SK-N-SH (cell line): ENCODE results near the gene ATP13A4. TPM values are rescaled to one million over a fixed set of nuclear protein-coding genes. Genes with fewer than 3 reads are reported as not detected.

ENCODE experiments used
- CTCF ChIA-PET: fragments of 300-600, 350-600 bp; formaldehyde crosslinking; extraction: SDS; loops from one replicate; lab custom pipeline; 2021; lab: Yijun Ruan, JAX
- POLR2A ChIA-PET: fragments of 350-600 bp; sonication (Branson Sonifier 250); formaldehyde crosslinking; extraction: SDS; loops from one replicate; lab custom pipeline; 2020; ENCODE audit warnings: antibody characterized with exemption, inconsistent platforms; lab: Yijun Ruan, JAX
- DNase-seq: peaks from one replicate; pipeline ENCODE4 v3.0.0; 2012
- H2AFZ ChIP-seq: fragments of 200-600 bp; sonication (generic); 2 replicates; pipeline ENCODE4 v1.8.1; 2016; ENCODE audit warnings: antibody characterized with exemption, mild to moderate bottlenecking, low read depth
- H3F3A ChIP-seq: fragments of 200-600 bp; sonication (generic); replicated peaks from 2 replicates; pipeline ENCODE3; 2016; ENCODE audit warnings: antibody characterized with exemption, mild to moderate bottlenecking; ENCODE audit not compliant: insufficient read depth
- H3K27ac ChIP-seq, 2 experiments: fragments of 200-500 bp in 1 of 2; fragments of 200-600 bp in 1 of 2; sonication (Bioruptor generic) in 1 of 2; sonication (generic), shearing (Covaris generic) in 1 of 2; 2 replicates each; pipeline versions ENCODE4 v1.5.1 to v1.6.1; 2014 to 2016; ENCODE audit warnings: low read depth in 2 of 2, inconsistent platforms in 1 of 2, low read length in 1 of 2, mild to moderate bottlenecking in 1 of 2, mixed read lengths in 1 of 2
- H3K27me3 ChIP-seq: fragments of 200-600 bp; sonication (generic), shearing (Covaris generic); 2 replicates; pipeline ENCODE4 v1.6.1; 2016; ENCODE audit warnings: mixed run types; ENCODE audit not compliant: insufficient read depth
- H3K36me3 ChIP-seq, 2 experiments: fragments of 200-500 bp in 1 of 2; fragments of 200-600 bp in 1 of 2; sonication (Bioruptor generic) in 1 of 2; sonication (generic) in 1 of 2; replicated peaks in 1 of 2; 2 replicates each; pipeline versions ENCODE3 to v1.5.1; 2014 to 2016; ENCODE audit warnings: low read length in 1 of 2, mild to moderate bottlenecking in 1 of 2; ENCODE audit not compliant: insufficient read depth in 2 of 2, control insufficient read depth in 1 of 2
- H3K4me1 ChIP-seq, 2 experiments: fragments of 200-500 bp in 1 of 2; fragments of 200-600 bp in 1 of 2; sonication (Bioruptor generic) in 1 of 2; sonication (generic), shearing (Covaris generic) in 1 of 2; 2 replicates each; pipeline versions ENCODE4 v1.5.1 to v1.6.1; 2014 to 2016; ENCODE audit warnings: low read depth in 1 of 2, low read length in 1 of 2, mixed run types in 1 of 2; ENCODE audit not compliant: insufficient read depth in 2 of 2, control insufficient read depth in 1 of 2
- H3K4me2 ChIP-seq: fragments of 200-600 bp; sonication (generic), shearing (Covaris generic); 2 replicates; pipeline ENCODE4 v1.6.1; 2017; ENCODE audit warnings: mixed run types
- H3K4me3 ChIP-seq, 2 experiments: fragments of 200-500 bp in 1 of 2; fragments of 200-600 bp in 1 of 2; sonication (Bioruptor generic) in 1 of 2; sonication (generic), shearing (Covaris generic) in 1 of 2; 2 replicates each; pipeline versions ENCODE4 v1.5.1 to v1.8.1; 2014 to 2016; ENCODE audit warnings: low read depth in 2 of 2, inconsistent platforms in 1 of 2, low read length in 1 of 2, mild to moderate bottlenecking in 1 of 2, mixed read lengths in 1 of 2, moderate library complexity in 1 of 2
- H3K79me2 ChIP-seq: fragments of 200-600 bp; sonication (generic); 2 replicates; pipeline ENCODE4 v1.8.1; 2017; ENCODE audit warnings: mild to moderate bottlenecking; ENCODE audit not compliant: insufficient read depth
- H3K9ac ChIP-seq: fragments of 200-600 bp; sonication (generic); 2 replicates; pipeline ENCODE4 v1.6.1; 2017; ENCODE audit warnings: mixed run types
- H3K9me2 ChIP-seq: fragments of 200-600 bp; sonication (generic); 2 replicates; pipeline ENCODE4 v1.6.1; 2017; ENCODE audit warnings: mixed run types
- H3K9me3 ChIP-seq: fragments of 200-600 bp; sonication (generic); 2 replicates; pipeline ENCODE4 v1.6.1; 2017; ENCODE audit warnings: mixed run types, mild to moderate bottlenecking, moderate library complexity
- H4K20me1 ChIP-seq: fragments of 200-600 bp; sonication (generic); 2 replicates; pipeline ENCODE4 v1.6.1; 2017; ENCODE audit warnings: mild to moderate bottlenecking, mixed run types; ENCODE audit not compliant: insufficient read depth
- CHD2 ChIP-seq: fragments of 150-350 bp; IDR thresholded peaks from 2 replicates; pipeline ENCODE4 v1.6.1; 2018; ENCODE audit warnings: low read length; ENCODE audit not compliant: partially characterized antibody
- EP300 ChIP-seq, 2 experiments: IDR thresholded peaks; 2 replicates each; pipeline versions ENCODE4 v1.4.0 to v1.6.1; 2012; ENCODE audit warnings: borderline replicate concordance in 1 of 2, low read depth in 1 of 2, low read length in 1 of 2
- FOSL2 ChIP-seq: IDR thresholded peaks from 2 replicates; pipeline ENCODE4 v1.4.0; 2012; ENCODE audit warnings: low read depth, mild to moderate bottlenecking, moderate library complexity, borderline replicate concordance
- FOXM1 ChIP-seq: IDR thresholded peaks from 2 replicates; pipeline ENCODE4 v1.4.0; 2012; ENCODE audit warnings: low read depth, mild to moderate bottlenecking
- GABPA ChIP-seq: IDR thresholded peaks from 2 replicates; pipeline ENCODE4 v1.4.0; 2012; ENCODE audit warnings: low read depth, mild to moderate bottlenecking
- JUND ChIP-seq: IDR thresholded peaks from 2 replicates; pipeline ENCODE4 v1.4.0; 2012
- MAX ChIP-seq: IDR thresholded peaks from 2 replicates; pipeline ENCODE4 v1.4.0; 2012; ENCODE audit warnings: low read depth
- MEF2A ChIP-seq: IDR thresholded peaks from 2 replicates; pipeline ENCODE4 v1.4.0; 2012; ENCODE audit warnings: low read depth, borderline replicate concordance
- NFIC ChIP-seq: IDR thresholded peaks from 2 replicates; pipeline ENCODE4 v1.4.0; 2012; ENCODE audit warnings: borderline replicate concordance
- POLR2AphosphoS5 ChIP-seq: IDR thresholded peaks from 2 replicates; pipeline ENCODE4 v1.6.1; 2012; ENCODE audit warnings: low read depth, low read length
- RAD21 ChIP-seq: IDR thresholded peaks from 2 replicates; pipeline ENCODE4 v1.6.1; 2012; ENCODE audit warnings: mild to moderate bottlenecking, low read length
- RCOR1 ChIP-seq: fragments of 150-350 bp; IDR thresholded peaks from 2 replicates; pipeline ENCODE4 v1.6.1; 2017; ENCODE audit warnings: antibody characterized with exemption, low read length
- RFX5 ChIP-seq: IDR thresholded peaks from 2 replicates; pipeline ENCODE4 v1.6.1; 2012; ENCODE audit warnings: mild to moderate bottlenecking, improper control_type of control experiment, low read length
- RXRA ChIP-seq: IDR thresholded peaks from 2 replicates; pipeline ENCODE4 v1.4.0; 2012; ENCODE audit warnings: low read depth, mild to moderate bottlenecking, borderline replicate concordance
- SIN3A ChIP-seq: IDR thresholded peaks from 2 replicates; pipeline ENCODE4 v1.6.1; 2012; ENCODE audit warnings: low read depth, mild to moderate bottlenecking, low read length, moderate library complexity, borderline replicate concordance
- SMC3 ChIP-seq: IDR thresholded peaks from 2 replicates; pipeline ENCODE4 v1.6.1; 2012; ENCODE audit warnings: low read depth, low read length, improper control_type of control experiment
- YY1 ChIP-seq: IDR thresholded peaks from 2 replicates; pipeline ENCODE4 v1.4.0; 2012; ENCODE audit warnings: low read depth, mild to moderate bottlenecking
- WGBS: methylation state at CpG from one replicate; pipeline ENCODE4 v1.1.6; 2017; ENCODE audit warnings: low lambda C conversion rate; 5-methylcytosine and 5-hydroxymethylcytosine counted together
- polyA plus RNA-seq, 3 experiments: library from polyadenylated mRNA; depleted of rRNA; stranded (reverse); fragments of >200 nt; gene quantifications; 2 replicates each; pipeline ENCODE4 v1.2.3, GENCODE V29; 2012
- TF ChIP-seq, protein P1 (sequence below): fragments of 200-600 bp; sonication (generic); IDR thresholded peaks from 2 replicates; pipeline ENCODE4 v1.6.1; 2017; ENCODE audit warnings: antibody characterized with exemption, mild to moderate bottlenecking, moderate library complexity
- TF ChIP-seq, protein P2 (sequence below): IDR thresholded peaks from 2 replicates; pipeline ENCODE4 v1.4.0; 2012; ENCODE audit warnings: low read depth, borderline replicate concordance
- TF ChIP-seq, protein P3 (sequence below): fragments of 150-350 bp; IDR thresholded peaks from 2 replicates; pipeline ENCODE4 v1.6.1; 2016; ENCODE audit warnings: mild to moderate bottlenecking, low read depth, low read length
- TF ChIP-seq, protein P4 (sequence below): IDR thresholded peaks from 2 replicates; pipeline ENCODE4; 2012

Gene ATP13A4
- polyA plus RNA-seq, 1 of the 3 experiments (the other 2 are of a cell fraction) = 0.02 TPM

- H3K4me3 ChIP-seq = no peak overlapping the region
- H3K9me2 ChIP-seq = no peaks in the 10 kb centered on the region
- no peak overlapping the region for H2AFZ ChIP-seq
- no peaks in the 10 kb centered on the region for H3K79me2 ChIP-seq
- no peaks in the 10 kb centered on the region for H3K9me3 ChIP-seq
- H3K27ac ChIP-seq = no peak overlapping the region
- no peaks in the 10 kb centered on the region for H3K4me1 ChIP-seq
- DNase-seq = no peak
- CTCF ChIA-PET = no interaction called here
- H3K4me2 ChIP-seq = no peak overlapping the region
- POLR2A ChIA-PET = no interaction called here
- H4K20me1 ChIP-seq = no peaks in the 10 kb centered on the region
- no peak overlapping the region for H3K9ac ChIP-seq
- no peaks in the 10 kb centered on the region for H3F3A ChIP-seq
- H3K36me3 ChIP-seq = no peaks in the 10 kb centered on the region
- TF ChIP-seq CHD2 = no peak
- no peak for TF ChIP-seq RFX5
- TF ChIP-seq GABPA = no peak
- TF ChIP-seq FOXM1 = no peak
- no peak for TF ChIP-seq RCOR1
- TF ChIP-seq SIN3A = no peak
- TF ChIP-seq EP300 (IDR thresholded peaks at IDR 0.05; ENCODE audit: borderline replicate concordance in 1 of 2, low read depth in 1 of 2, low read length in 1 of 2) = no peak
- TF ChIP-seq YY1 = no peak
- no peak for TF ChIP-seq NFIC
- TF ChIP-seq FOSL2 = no peak
- TF ChIP-seq POLR2AphosphoS5 = no peak
- TF ChIP-seq, protein P1, sequence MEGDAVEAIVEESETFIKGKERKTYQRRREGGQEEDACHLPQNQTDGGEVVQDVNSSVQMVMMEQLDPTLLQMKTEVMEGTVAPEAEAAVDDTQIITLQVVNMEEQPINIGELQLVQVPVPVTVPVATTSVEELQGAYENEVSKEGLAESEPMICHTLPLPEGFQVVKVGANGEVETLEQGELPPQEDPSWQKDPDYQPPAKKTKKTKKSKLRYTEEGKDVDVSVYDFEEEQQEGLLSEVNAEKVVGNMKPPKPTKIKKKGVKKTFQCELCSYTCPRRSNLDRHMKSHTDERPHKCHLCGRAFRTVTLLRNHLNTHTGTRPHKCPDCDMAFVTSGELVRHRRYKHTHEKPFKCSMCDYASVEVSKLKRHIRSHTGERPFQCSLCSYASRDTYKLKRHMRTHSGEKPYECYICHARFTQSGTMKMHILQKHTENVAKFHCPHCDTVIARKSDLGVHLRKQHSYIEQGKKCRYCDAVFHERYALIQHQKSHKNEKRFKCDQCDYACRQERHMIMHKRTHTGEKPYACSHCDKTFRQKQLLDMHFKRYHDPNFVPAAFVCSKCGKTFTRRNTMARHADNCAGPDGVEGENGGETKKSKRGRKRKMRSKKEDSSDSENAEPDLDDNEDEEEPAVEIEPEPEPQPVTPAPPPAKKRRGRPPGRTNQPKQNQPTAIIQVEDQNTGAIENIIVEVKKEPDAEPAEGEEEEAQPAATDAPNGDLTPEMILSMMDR = no peak
- TF ChIP-seq, protein P2, sequence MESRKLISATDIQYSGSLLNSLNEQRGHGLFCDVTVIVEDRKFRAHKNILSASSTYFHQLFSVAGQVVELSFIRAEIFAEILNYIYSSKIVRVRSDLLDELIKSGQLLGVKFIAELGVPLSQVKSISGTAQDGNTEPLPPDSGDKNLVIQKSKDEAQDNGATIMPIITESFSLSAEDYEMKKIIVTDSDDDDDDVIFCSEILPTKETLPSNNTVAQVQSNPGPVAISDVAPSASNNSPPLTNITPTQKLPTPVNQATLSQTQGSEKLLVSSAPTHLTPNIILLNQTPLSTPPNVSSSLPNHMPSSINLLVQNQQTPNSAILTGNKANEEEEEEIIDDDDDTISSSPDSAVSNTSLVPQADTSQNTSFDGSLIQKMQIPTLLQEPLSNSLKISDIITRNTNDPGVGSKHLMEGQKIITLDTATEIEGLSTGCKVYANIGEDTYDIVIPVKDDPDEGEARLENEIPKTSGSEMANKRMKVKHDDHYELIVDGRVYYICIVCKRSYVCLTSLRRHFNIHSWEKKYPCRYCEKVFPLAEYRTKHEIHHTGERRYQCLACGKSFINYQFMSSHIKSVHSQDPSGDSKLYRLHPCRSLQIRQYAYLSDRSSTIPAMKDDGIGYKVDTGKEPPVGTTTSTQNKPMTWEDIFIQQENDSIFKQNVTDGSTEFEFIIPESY = no peak
- no peak for TF ChIP-seq RXRA
- TF ChIP-seq JUND = no peak
- TF ChIP-seq MAX = no peak
- no peak for TF ChIP-seq SMC3
- H3K27me3 ChIP-seq = peaks cover 5% of the 10 kb centered on the region; the same call in 1 of the 2 replicates
Observed at GRCh38 chr3:193372783-193373182, 181.9 kb downstream of the ATP13A4 start.

DNA sequence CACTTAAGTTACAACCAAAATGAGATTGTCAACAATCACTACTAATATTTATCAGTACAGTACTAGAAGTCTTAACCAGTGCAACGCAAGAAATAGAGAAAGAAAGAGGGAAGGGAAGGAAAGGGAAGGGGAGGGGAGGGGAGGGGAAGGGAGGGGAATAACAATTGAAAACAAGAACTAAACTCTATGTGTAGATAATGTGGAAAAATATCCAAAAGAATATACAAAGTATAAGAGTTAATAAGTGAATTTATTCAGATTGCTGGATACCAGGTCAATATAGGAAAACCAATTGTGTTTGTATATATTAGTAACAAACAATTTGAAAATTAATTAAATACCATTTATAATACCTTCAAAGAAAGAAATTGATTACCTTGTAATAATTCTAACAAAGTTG lies 186.8 kb downstream of the ATP13A4 start:
- Histone ChIP-seq H2AFZ (no peak overlapping the region), H3K36me3 (no peaks in the 10 kb centered on the region), H3K9ac (no peak overlapping the region), H3K4me1 (no peaks in the 10 kb centered on the region), H3F3A (no peaks in the 10 kb centered on the region), H3K4me3 (no peak overlapping the region), H3K4me2 (no peak overlapping the region), H4K20me1 (no peaks in the 10 kb centered on the region), H3K27me3 (no peaks in the 10 kb centered on the region; the same call in 1 of the 2 replicates), H3K27ac (no peak overlapping the region), H3K79me2 (no peaks in the 10 kb centered on the region), H3K9me3 (no peaks in the 10 kb centered on the region), H3K9me2 (no peaks in the 10 kb centered on the region)
- DNase-seq = no peak
- ChIA-PET CTCF (no interaction called here), POLR2A (no interaction called here)
- TF ChIP-seq RCOR1 (no peak), MEF2A (no peak), RAD21 (no peak), CHD2 (no peak), RFX5 (no peak)
- TF ChIP-seq, protein P3, sequence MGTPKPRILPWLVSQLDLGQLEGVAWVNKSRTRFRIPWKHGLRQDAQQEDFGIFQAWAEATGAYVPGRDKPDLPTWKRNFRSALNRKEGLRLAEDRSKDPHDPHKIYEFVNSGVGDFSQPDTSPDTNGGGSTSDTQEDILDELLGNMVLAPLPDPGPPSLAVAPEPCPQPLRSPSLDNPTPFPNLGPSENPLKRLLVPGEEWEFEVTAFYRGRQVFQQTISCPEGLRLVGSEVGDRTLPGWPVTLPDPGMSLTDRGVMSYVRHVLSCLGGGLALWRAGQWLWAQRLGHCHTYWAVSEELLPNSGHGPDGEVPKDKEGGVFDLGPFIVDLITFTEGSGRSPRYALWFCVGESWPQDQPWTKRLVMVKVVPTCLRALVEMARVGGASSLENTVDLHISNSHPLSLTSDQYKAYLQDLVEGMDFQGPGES = no peak
- TF ChIP-seq, protein P4, sequence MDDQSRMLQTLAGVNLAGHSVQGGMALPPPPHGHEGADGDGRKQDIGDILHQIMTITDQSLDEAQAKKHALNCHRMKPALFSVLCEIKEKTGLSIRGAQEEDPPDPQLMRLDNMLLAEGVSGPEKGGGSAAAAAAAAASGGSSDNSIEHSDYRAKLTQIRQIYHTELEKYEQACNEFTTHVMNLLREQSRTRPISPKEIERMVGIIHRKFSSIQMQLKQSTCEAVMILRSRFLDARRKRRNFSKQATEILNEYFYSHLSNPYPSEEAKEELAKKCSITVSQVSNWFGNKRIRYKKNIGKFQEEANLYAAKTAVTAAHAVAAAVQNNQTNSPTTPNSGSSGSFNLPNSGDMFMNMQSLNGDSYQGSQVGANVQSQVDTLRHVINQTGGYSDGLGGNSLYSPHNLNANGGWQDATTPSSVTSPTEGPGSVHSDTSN = no peak
- WGBS = 2% methylated on average over 1 of the region's 1 CpG
